ENCODE measurements around the gene PHRF1. TPM values are rescaled to one million over a fixed set of nuclear protein-coding genes. Genes with fewer than 3 reads are reported as not detected.
A peak's percentile ranks its signal among the peaks of the same experiment; 100 is the strongest.

The PHRF1 gene
- total RNA-seq, 1 donor from 2014 or later = 25.4 TPM

GRCh38 chr11:635945-636510 lies 59.8 kb downstream of the PHRF1 start:
- intact Hi-C loops (cut with DNase I) = no loop called here
- no peak for TF ChIP-seq CTCF (IDR thresholded peaks at IDR 0.05)

GRCh38 chr11:636511-637332 lies 60.5 kb downstream of the PHRF1 start, which contains the start of gene DRD4:
TSS of gene DRD4 (plus strand) at chr11:637269. CDS start at chr11:637305, 36 bp downstream.
- Histone ChIP-seq H3K27me3 (no peaks in the 10 kb centered on the region), H3K4me1 (peaks cover 9% of the 10 kb centered on the region in 2 donors), H3K9me3 (no peaks in the 10 kb centered on the region), H3K4me3 (peak within 1 kb of the TSS; percentile 37 to 59), H3K27ac (no peak within 1 kb of the TSS), H3K36me3 (peaks cover 0 to 2% of the 10 kb centered on the region in 2 donors)
- intact Hi-C loops (cut with DNase I) = no loop called here
- no peak for TF ChIP-seq CTCF (IDR thresholded peaks at IDR 0.05)
- no peak for DNase-seq (ENCODE audit: low spot score in 2 of 2)

More at GRCh38 chr11:635945-636510, 59.8 kb downstream of the PHRF1 start:
- Histone ChIP-seq H3K4me3 (no peak overlapping the region), H3K36me3 (no peaks in the 10 kb centered on the region), H3K27ac (no peak overlapping the region), H3K9me3 (no peaks in the 10 kb centered on the region), H3K27me3 (no peaks in the 10 kb centered on the region), H3K4me1 (peaks cover 9% of the 10 kb centered on the region in 2 donors)
- DNase-seq (ENCODE audit: low spot score in 2 of 2) = no peak

- DNase-seq (ENCODE audit: low spot score in 2 of 2) = no peak
- TF ChIP-seq CTCF (IDR thresholded peaks at IDR 0.05) = no peak
- intact Hi-C loops (cut with DNase I) = no loop called here
- H3K36me3 ChIP-seq = peaks cover 3 to 4% of the 10 kb centered on the region in 2 donors
- H3K9me3 ChIP-seq = no peaks in the 10 kb centered on the region
- no peaks in the 10 kb centered on the region for H3K27me3 ChIP-seq
- H3K27ac ChIP-seq = no peak overlapping the region
- H3K4me3 ChIP-seq = peak overlapping the region; percentile 37 to 59
- peaks cover 9% of the 10 kb centered on the region in 2 donors for H3K4me1 ChIP-seq
Measured at GRCh38 chr11:637333-637592, 61.0 kb downstream of the PHRF1 start.

GRCh38 chr11:637593-638521 lies 61.6 kb downstream of the PHRF1 start:
- intact Hi-C loops (cut with DNase I) = no loop called here
- Histone ChIP-seq H3K27ac (no peak overlapping the region), H3K4me3 (peak overlapping the region; percentile 37 to 59), H3K36me3 (peaks cover 3 to 5% of the 10 kb centered on the region in 2 donors), H3K27me3 (no peaks in the 10 kb centered on the region), H3K9me3 (no peaks in the 10 kb centered on the region), H3K4me1 (peaks cover 9% of the 10 kb centered on the region in 2 donors)
- DNase-seq (ENCODE audit: low spot score in 2 of 2) = no peak
- no peak for TF ChIP-seq CTCF (IDR thresholded peaks at IDR 0.05)

GRCh38 chr11:638631-639331 lies 62.5 kb downstream of the PHRF1 start:
- no peak overlapping the region for H3K4me3 ChIP-seq
- no peak for DNase-seq (ENCODE audit: low spot score in 2 of 2)
- peaks cover 5 to 9% of the 10 kb centered on the region in 2 donors for H3K36me3 ChIP-seq
- H3K9me3 ChIP-seq = no peaks in the 10 kb centered on the region
- H3K27ac ChIP-seq = no peak overlapping the region
- TF ChIP-seq CTCF (IDR thresholded peaks at IDR 0.05) = no peak
- intact Hi-C loops (cut with DNase I) = no loop called here
- H3K27me3 ChIP-seq = no peaks in the 10 kb centered on the region
- peaks cover 9% of the 10 kb centered on the region in 2 donors for H3K4me1 ChIP-seq
